ENCODE measurements around the gene OGFRL1.
"Not testable (repeated sequence)": the region's sequence is repeated elsewhere in the genome, so short reads cannot be mapped to it uniquely, and the experiment has no call there.

Gene OGFRL1

GRCh38 chr6:71288228-71289038 lies at the start of gene OGFRL1:
Gene OGFRL1, plus strand, starts transcription at chr6:71288811. Its CDS starts 126 bp downstream, at chr6:71288937.
- peak; percentile 21 to 42 for DNase-seq (ENCODE audit: low read depth in 1 of 2, low spot score in 1 of 2)

GRCh38 chr6:71239694-71240093 lies 48.9 kb upstream of the OGFRL1 start:
- no peak for DNase-seq (ENCODE audit: low read depth in 1 of 2, low spot score in 1 of 2)

- no peak for DNase-seq (ENCODE audit: low read depth in 1 of 2, low spot score in 1 of 2)
Measured at GRCh38 chr6:71245265-71246049, 43.2 kb upstream of the OGFRL1 start.

GRCh38 chr6:71246596-71246995 lies 42.0 kb upstream of the OGFRL1 start:
- DNase-seq (ENCODE audit: low read depth in 1 of 2, low spot score in 1 of 2): no peak

- no peak for DNase-seq (ENCODE audit: low read depth in 1 of 2, low spot score in 1 of 2)
Measured at GRCh38 chr6:71248306-71248765, 40.3 kb upstream of the OGFRL1 start.

GRCh38 chr6:71248878-71249544 lies 39.6 kb upstream of the OGFRL1 start:
- DNase-seq (ENCODE audit: low read depth in 1 of 2, low spot score in 1 of 2): no peak

GRCh38 chr6:71250099-71250602 lies 38.5 kb upstream of the OGFRL1 start:
- DNase-seq (ENCODE audit: low read depth in 1 of 2, low spot score in 1 of 2): no peak

GRCh38 chr6:71252410-71252809 lies 36.2 kb upstream of the OGFRL1 start:
- no peak for DNase-seq (ENCODE audit: low read depth in 1 of 2, low spot score in 1 of 2)

- DNase-seq (ENCODE audit: low read depth in 1 of 2, low spot score in 1 of 2): no peak
Measured at GRCh38 chr6:71252960-71253359, 35.7 kb upstream of the OGFRL1 start.

- no peak for DNase-seq (ENCODE audit: low read depth in 1 of 2, low spot score in 1 of 2)
Measured at GRCh38 chr6:71254323-71254722, 34.3 kb upstream of the OGFRL1 start.

GRCh38 chr6:71258078-71258866 lies 30.3 kb upstream of the OGFRL1 start:
- no peak for DNase-seq (ENCODE audit: low read depth in 1 of 2, low spot score in 1 of 2)

- DNase-seq (ENCODE audit: low read depth in 1 of 2, low spot score in 1 of 2): no peak
Measured at GRCh38 chr6:71259888-71260604, 28.6 kb upstream of the OGFRL1 start.

- DNase-seq (ENCODE audit: low read depth in 1 of 2, low spot score in 1 of 2): no peak
Measured at GRCh38 chr6:71262914-71263313, 25.7 kb upstream of the OGFRL1 start.

GRCh38 chr6:71266392-71266791 lies 22.2 kb upstream of the OGFRL1 start:
- not testable (repeated sequence) for DNase-seq (ENCODE audit: low read depth in 1 of 2, low spot score in 1 of 2)

GRCh38 chr6:71268735-71269437 lies 19.7 kb upstream of the OGFRL1 start:
- no peak for DNase-seq (ENCODE audit: low read depth in 1 of 2, low spot score in 1 of 2)

- DNase-seq (ENCODE audit: low read depth in 1 of 2, low spot score in 1 of 2): no peak
Measured at GRCh38 chr6:71277926-71278600, 10.5 kb upstream of the OGFRL1 start.

GRCh38 chr6:71279321-71279720 lies 9.3 kb upstream of the OGFRL1 start:
- DNase-seq (ENCODE audit: low read depth in 1 of 2, low spot score in 1 of 2): no peak

GRCh38 chr6:71279740-71280139 lies 8.9 kb upstream of the OGFRL1 start:
- no peak for DNase-seq (ENCODE audit: low read depth in 1 of 2, low spot score in 1 of 2)

- no peak for DNase-seq (ENCODE audit: low read depth in 1 of 2, low spot score in 1 of 2)
Measured at GRCh38 chr6:71280701-71281100, 7.9 kb upstream of the OGFRL1 start.

Data from activated CD4-positive, alpha-beta T cell treated with anti-CD3 and anti-CD28 coated beads, Interleukin-2, amount 50 U/mL, for 24 hours (primary cell).